Neural progenitor cell (in vitro differentiated cells): ENCODE data around the gene TSHZ3.

Source experiments
- EZH2 ChIP-seq: fragments of 200-600 bp; sonication (generic); IDR thresholded peaks from 2 replicates; pipeline ENCODE4 v1.6.1; 2017; ENCODE audit warnings: antibody characterized with exemption, mild to moderate bottlenecking, moderate library complexity
- EZH2phosphoT487 ChIP-seq: fragments of 200-600 bp; sonication (generic); IDR thresholded peaks from 2 replicates; pipeline ENCODE4 v1.6.1; 2017; ENCODE audit warnings: antibody characterized with exemption
- TF ChIP-seq, protein P1 (sequence below): fragments of 200-600 bp; sonication (generic); IDR thresholded peaks from 2 replicates; pipeline ENCODE4 v1.5.1; 2017; ENCODE audit warnings: antibody characterized with exemption, mild to moderate bottlenecking

DNA sequence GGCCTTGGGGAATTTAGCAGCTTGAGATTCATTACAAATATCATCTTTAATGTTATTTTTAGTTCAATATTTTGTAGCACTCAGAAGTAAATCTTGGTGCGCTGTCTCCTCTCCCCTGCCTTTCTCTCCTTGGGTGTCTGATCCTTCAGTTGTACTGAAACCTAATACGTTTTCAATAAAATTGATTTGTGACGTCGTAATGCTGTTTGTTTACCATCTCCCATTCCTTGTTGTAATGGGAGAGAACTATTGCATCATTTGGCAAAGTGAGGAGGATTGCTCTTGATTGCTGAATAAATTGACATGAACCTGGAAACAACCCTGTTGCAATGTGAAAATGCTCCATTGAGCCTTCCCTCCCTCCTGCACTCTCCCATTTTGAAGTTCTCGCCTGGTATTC lies 43.2 kb upstream of the TSHZ3 start:
- TF ChIP-seq, protein P1, sequence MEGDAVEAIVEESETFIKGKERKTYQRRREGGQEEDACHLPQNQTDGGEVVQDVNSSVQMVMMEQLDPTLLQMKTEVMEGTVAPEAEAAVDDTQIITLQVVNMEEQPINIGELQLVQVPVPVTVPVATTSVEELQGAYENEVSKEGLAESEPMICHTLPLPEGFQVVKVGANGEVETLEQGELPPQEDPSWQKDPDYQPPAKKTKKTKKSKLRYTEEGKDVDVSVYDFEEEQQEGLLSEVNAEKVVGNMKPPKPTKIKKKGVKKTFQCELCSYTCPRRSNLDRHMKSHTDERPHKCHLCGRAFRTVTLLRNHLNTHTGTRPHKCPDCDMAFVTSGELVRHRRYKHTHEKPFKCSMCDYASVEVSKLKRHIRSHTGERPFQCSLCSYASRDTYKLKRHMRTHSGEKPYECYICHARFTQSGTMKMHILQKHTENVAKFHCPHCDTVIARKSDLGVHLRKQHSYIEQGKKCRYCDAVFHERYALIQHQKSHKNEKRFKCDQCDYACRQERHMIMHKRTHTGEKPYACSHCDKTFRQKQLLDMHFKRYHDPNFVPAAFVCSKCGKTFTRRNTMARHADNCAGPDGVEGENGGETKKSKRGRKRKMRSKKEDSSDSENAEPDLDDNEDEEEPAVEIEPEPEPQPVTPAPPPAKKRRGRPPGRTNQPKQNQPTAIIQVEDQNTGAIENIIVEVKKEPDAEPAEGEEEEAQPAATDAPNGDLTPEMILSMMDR = no peak
- TF ChIP-seq EZH2phosphoT487 (no peak), EZH2 (no peak)
